Endothelial cell of umbilical vein (primary cell): ENCODE measurements around the gene SMC1B. TPM values are rescaled to one million over a fixed set of nuclear protein-coding genes. Genes with fewer than 3 reads are reported as not detected.

Experiments
- BruUV-seq: library from RNA; stranded (reverse); fragments of 400-500 nt; replicated peaks from 2 replicates; lab custom pipeline; 2021; lab: Mats Ljungman, UMichigan
- CTCF ChIA-PET: fragments of 300-600, 350-600 bp; sonication (Branson Sonifier 250); formaldehyde crosslinking; loops from one replicate; lab custom pipeline; 2021; ENCODE audit warnings: antibody characterized with exemption, inconsistent platforms; lab: Charles Lee
- POLR2A ChIA-PET: fragments of 300-600, 350-600 bp; sonication (Branson Sonifier 250); formaldehyde crosslinking; loops from one replicate; lab custom pipeline; 2021; ENCODE audit warnings: antibody characterized with exemption, inconsistent platforms; lab: Charles Lee
- DNase-seq: peaks from one replicate; pipeline ENCODE4 v3.0.0-alpha.2; 2011; ENCODE audit warnings: low read depth, low spot score
- FAIRE-seq: peaks from 2 replicates; lab custom pipeline; 2011; peaks lifted over from hg19 to GRCh38; lab: Jason Lieb, UNC
- H2AFZ ChIP-seq: 2 replicates; pipeline ENCODE4 v1.6.0; 2012; ENCODE audit warnings: low read depth, low read length, control low read depth, inconsistent platforms
- H3K27ac ChIP-seq: 2 replicates; pipeline ENCODE4 v1.5.1; 2011; ENCODE audit warnings: low read depth, mild to moderate bottlenecking, control low read depth, low read length, moderate library complexity; ENCODE audit not compliant: insufficient read depth
- H3K27me3 ChIP-seq, 2 experiments: 2 replicates each; pipeline versions ENCODE4 v1.6.0 to v1.6.1; 2011; ENCODE audit warnings: low read length in 2 of 2, mixed read lengths in 1 of 2; ENCODE audit not compliant: control insufficient read depth in 2 of 2, insufficient read depth in 2 of 2
- H3K36me3 ChIP-seq, 2 experiments: 2 replicates in 1 of 2; 3 replicates in 1 of 2; pipeline ENCODE4 v1.5.1; 2011; ENCODE audit warnings: low read length in 2 of 2, mild to moderate bottlenecking in 1 of 2, moderate library complexity in 1 of 2; ENCODE audit not compliant: control insufficient read depth in 2 of 2, insufficient read depth in 2 of 2; ENCODE audit errors: extremely low read depth in 1 of 2
- H3K4me1 ChIP-seq: 3 replicates; pipeline ENCODE4 v1.5.1; 2011; ENCODE audit warnings: mild to moderate bottlenecking, low read length; ENCODE audit not compliant: control insufficient read depth, insufficient read depth; ENCODE audit errors: extremely low read depth
- H3K4me2 ChIP-seq: 2 replicates; pipeline ENCODE4 v1.6.1; 2011; ENCODE audit warnings: low read length, control low read depth, mixed read lengths; ENCODE audit not compliant: insufficient read depth
- H3K4me3 ChIP-seq, 3 experiments: fragments of 200-600 bp in 1 of 3; sonication (generic), shearing (Covaris generic) in 1 of 3; replicated peaks in 1 of 3; 2 replicates each; pipeline ENCODE4 v1.5.1; 2011 to 2016; ENCODE audit warnings: control low read depth in 3 of 3, low read length in 3 of 3, mild to moderate bottlenecking in 2 of 3, inconsistent platforms in 1 of 3, low read depth in 1 of 3, moderate library complexity in 1 of 3; ENCODE audit not compliant: insufficient read depth in 1 of 3
- H3K79me2 ChIP-seq: 2 replicates; pipeline ENCODE4 v1.6.0; 2012; ENCODE audit warnings: low read length, inconsistent platforms; ENCODE audit not compliant: control insufficient read depth, insufficient read depth
- H3K9ac ChIP-seq: replicated peaks from 2 replicates; pipeline ENCODE3; 2011; ENCODE audit warnings: low read length, control low read depth; ENCODE audit not compliant: insufficient read depth; ENCODE audit errors: extremely low read depth
- H3K9me1 ChIP-seq: replicated peaks from 3 replicates; pipeline ENCODE4 v1.6.0; 2011; ENCODE audit warnings: mild to moderate bottlenecking, low read length; ENCODE audit not compliant: control insufficient read depth, insufficient read depth; ENCODE audit errors: extremely low read depth
- H3K9me3 ChIP-seq: replicated peaks from 2 replicates; pipeline ENCODE4 v1.5.1; 2012; ENCODE audit warnings: low read length, inconsistent platforms; ENCODE audit not compliant: control insufficient read depth, insufficient read depth
- H4K20me1 ChIP-seq: replicated peaks from 2 replicates; pipeline ENCODE3; 2011; ENCODE audit warnings: mild to moderate bottlenecking, low read length; ENCODE audit not compliant: control insufficient read depth, insufficient read depth; ENCODE audit errors: extremely low read depth
- EZH2 ChIP-seq: IDR thresholded peaks from 2 replicates; pipeline ENCODE4 v1.6.1; 2012; ENCODE audit warnings: borderline replicate concordance, low read depth, mild to moderate bottlenecking, moderate library complexity, low read length, inconsistent platforms; ENCODE audit not compliant: severe bottlenecking
- FOS ChIP-seq: IDR thresholded peaks from 2 replicates; pipeline ENCODE4 v1.6.1; 2011; ENCODE audit warnings: mild to moderate bottlenecking, low read length, moderate library complexity, borderline replicate concordance; ENCODE audit not compliant: insufficient read depth
- GATA2 ChIP-seq: IDR thresholded peaks from 2 replicates; pipeline ENCODE4 v1.7.0; 2011; ENCODE audit warnings: low read depth, mild to moderate bottlenecking, moderate library complexity, mixed read lengths, low read length; ENCODE audit not compliant: insufficient read length, insufficient read depth
- JUN ChIP-seq: IDR thresholded peaks from 2 replicates; pipeline ENCODE4 v1.6.1; 2011; ENCODE audit warnings: borderline replicate concordance, low read depth; ENCODE audit not compliant: insufficient read length, insufficient read depth
- MYC ChIP-seq: IDR thresholded peaks from one replicate; pipeline ENCODE4 v1.6.1; 2011; ENCODE audit warnings: mild to moderate bottlenecking, low read depth, low read length
- POLR2A ChIP-seq: IDR thresholded peaks from 2 replicates; pipeline ENCODE4 v1.6.1; 2012; ENCODE audit warnings: low read depth, mild to moderate bottlenecking, control low read depth, low read length
- POLR2AphosphoS5 ChIP-seq: IDR thresholded peaks from 2 replicates; pipeline ENCODE4 v1.6.1; 2012; ENCODE audit warnings: low read depth, mild to moderate bottlenecking, control low read depth, low read length, moderate library complexity; ENCODE audit not compliant: insufficient read depth
- dilution Hi-C: fragments of 300-500 bp; cut with MboI; formaldehyde crosslinking; loops from one replicate; pipeline ENCODE4 v1.15.0; 2019; ENCODE audit warnings: low sequenced_read_pairs; ENCODE audit not compliant: extremely low pct_ligation_motif_present
- intact Hi-C: fragments of 100-400 bp; cut with micrococcal nuclease; formaldehyde crosslinking; loops from one replicate; pipeline ENCODE4 v1.10.0; 2022
- polyA plus RNA-seq, 4 experiments: library from polyadenylated mRNA; depleted of rRNA in 3 of 4; stranded (reverse) in 3 of 4; unstranded in 1 of 4; fragments of >200 nt; gene quantifications; 2 replicates each; pipeline versions ENCODE4 v1.2.1 to v1.2.3, GENCODE V29; 2011 to 2012; ENCODE audit warnings: missing spikeins in 1 of 4
- total RNA-seq: library from RNA; stranded (reverse); gene quantifications from 2 replicates; pipeline ENCODE4 v1.2.3, GENCODE V29; 2021
- TF ChIP-seq, protein P1 (sequence below): IDR thresholded peaks from 2 replicates; pipeline ENCODE4 v1.6.1; 2011; ENCODE audit not compliant: insufficient read depth, insufficient read length
- TF ChIP-seq, protein P2 (sequence below), 2 donors: IDR thresholded peaks; 1 replicate in 1 of 2; 2 replicates in 1 of 2; pipeline ENCODE4 v1.5.1; 2011; ENCODE audit warnings: low read length in 2 of 2, mild to moderate bottlenecking in 2 of 2, moderate library complexity in 2 of 2, control low read depth in 1 of 2, inconsistent platforms in 1 of 2, low read depth in 1 of 2; ENCODE audit not compliant: insufficient read depth in 1 of 2; ENCODE audit errors: extremely low read depth in 1 of 2

Gene SMC1B
- total and polyA plus RNA-seq, 2 donors (not counting 3 experiments of a cell fraction or from before 2014, with no cell fraction given), result 0.07 TPM; not detected in 1

DNA sequence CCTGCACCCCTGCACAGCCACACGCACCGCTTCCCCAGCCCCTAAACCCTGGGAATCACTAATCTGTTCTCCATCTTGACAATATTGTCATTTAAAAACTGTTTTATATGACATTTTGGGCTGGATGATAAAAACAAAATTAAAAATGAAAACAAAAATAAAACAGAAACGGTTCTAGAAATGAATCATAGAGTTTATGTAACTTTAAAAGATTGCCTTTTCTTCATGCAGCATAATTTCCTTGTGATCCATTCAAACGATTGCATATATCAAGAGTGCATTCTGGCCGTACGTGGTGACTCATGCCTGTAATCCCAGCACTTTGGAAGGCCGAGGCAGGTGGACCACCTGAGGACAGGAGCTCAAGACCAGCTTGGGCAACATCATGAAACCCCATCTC, 110.2 kb downstream of the SMC1B start:
- Histone ChIP-seq H3K9ac (no peak overlapping the region), H4K20me1 (no peaks in the 10 kb centered on the region), H3K27ac (no peak overlapping the region), H3K27me3 (peaks cover 0 to 2% of the 10 kb centered on the region in 2 experiments), H3K9me3 (no peaks in the 10 kb centered on the region), H2AFZ (no peak overlapping the region), H3K9me1 (no peaks in the 10 kb centered on the region), H3K4me2 (no peak overlapping the region), H3K79me2 (no peaks in the 10 kb centered on the region), H3K4me1 (no peaks in the 10 kb centered on the region), H3K36me3 (no peaks in the 10 kb centered on the region), H3K4me3 (no peak overlapping the region)
- ChIA-PET CTCF (interaction anchor here (0.6 kb wide), 1 partner anchor 1754 kb away, joined by 4 read pairs; no protein-coding TSS in a partner anchor), POLR2A (no interaction called here)
- dilution Hi-C loops (no loop called here), intact Hi-C loops (no loop called here)
- no peak for DNase-seq
- no peak for TF ChIP-seq MYC
- TF ChIP-seq GATA2, result no peak
- no peak for TF ChIP-seq FOS
- TF ChIP-seq, protein P1, sequence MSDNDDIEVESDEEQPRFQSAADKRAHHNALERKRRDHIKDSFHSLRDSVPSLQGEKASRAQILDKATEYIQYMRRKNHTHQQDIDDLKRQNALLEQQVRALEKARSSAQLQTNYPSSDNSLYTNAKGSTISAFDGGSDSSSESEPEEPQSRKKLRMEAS, result no peak
- TF ChIP-seq EZH2, result no peak
- no peak for TF ChIP-seq JUN
- TF ChIP-seq POLR2A, result no peak
- no TSS peak for BruUV-seq
- FAIRE-seq, result no peak

DNA sequence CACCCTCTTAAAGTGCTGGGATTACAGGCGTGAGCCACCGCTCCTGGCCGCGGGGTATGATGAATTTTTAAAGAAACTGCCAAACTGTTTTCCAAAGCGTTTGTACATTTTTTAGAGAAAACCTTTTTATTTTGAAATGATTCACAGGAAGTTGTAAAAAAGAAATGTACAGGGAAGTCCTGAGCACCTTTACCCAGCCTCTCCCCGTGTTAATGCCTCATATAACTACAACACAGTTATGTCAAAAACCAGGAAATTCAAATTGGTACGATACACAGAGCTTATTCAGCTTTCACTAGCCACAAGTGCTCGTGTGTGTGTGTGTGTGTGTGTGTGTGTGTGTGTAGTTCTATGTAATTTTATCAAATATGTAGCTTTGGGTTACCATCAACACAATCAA, 110.6 kb downstream of the SMC1B start:
- POLR2A ChIA-PET, result interaction anchor here (0.5 kb wide), 1 partner anchor 49 kb away, joined by 4 read pairs; no protein-coding TSS in a partner anchor
- Histone ChIP-seq H4K20me1 (no peaks in the 10 kb centered on the region), H3K79me2 (no peaks in the 10 kb centered on the region), H3K9ac (no peak overlapping the region), H3K36me3 (no peaks in the 10 kb centered on the region), H3K27ac (no peak overlapping the region), H3K4me2 (no peak overlapping the region), H3K9me1 (no peaks in the 10 kb centered on the region), H3K4me1 (no peaks in the 10 kb centered on the region), H2AFZ (no peak overlapping the region), H3K27me3 (peaks cover 0 to 2% of the 10 kb centered on the region in 2 experiments), H3K9me3 (no peaks in the 10 kb centered on the region), H3K4me3 (no peak overlapping the region)
- BruUV-seq, result no TSS peak
- dilution Hi-C loops, result no loop called here
- no peak for DNase-seq
- no peak for TF ChIP-seq POLR2AphosphoS5
- TF ChIP-seq FOS, result no peak
- no peak for TF ChIP-seq GATA2
- TF ChIP-seq, protein P1, result no peak
- no peak for TF ChIP-seq POLR2A
- no peak for TF ChIP-seq JUN
- TF ChIP-seq MYC, result no peak
- no peak for TF ChIP-seq EZH2
- TF ChIP-seq, protein P2, sequence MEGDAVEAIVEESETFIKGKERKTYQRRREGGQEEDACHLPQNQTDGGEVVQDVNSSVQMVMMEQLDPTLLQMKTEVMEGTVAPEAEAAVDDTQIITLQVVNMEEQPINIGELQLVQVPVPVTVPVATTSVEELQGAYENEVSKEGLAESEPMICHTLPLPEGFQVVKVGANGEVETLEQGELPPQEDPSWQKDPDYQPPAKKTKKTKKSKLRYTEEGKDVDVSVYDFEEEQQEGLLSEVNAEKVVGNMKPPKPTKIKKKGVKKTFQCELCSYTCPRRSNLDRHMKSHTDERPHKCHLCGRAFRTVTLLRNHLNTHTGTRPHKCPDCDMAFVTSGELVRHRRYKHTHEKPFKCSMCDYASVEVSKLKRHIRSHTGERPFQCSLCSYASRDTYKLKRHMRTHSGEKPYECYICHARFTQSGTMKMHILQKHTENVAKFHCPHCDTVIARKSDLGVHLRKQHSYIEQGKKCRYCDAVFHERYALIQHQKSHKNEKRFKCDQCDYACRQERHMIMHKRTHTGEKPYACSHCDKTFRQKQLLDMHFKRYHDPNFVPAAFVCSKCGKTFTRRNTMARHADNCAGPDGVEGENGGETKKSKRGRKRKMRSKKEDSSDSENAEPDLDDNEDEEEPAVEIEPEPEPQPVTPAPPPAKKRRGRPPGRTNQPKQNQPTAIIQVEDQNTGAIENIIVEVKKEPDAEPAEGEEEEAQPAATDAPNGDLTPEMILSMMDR (IDR thresholded peaks at IDR 0.05; ENCODE audit: extremely low read depth in 1 of 2, insufficient read depth in 1 of 2, low read depth in 1 of 2, low read length in 2 of 2), result no peak
- CTCF ChIA-PET, result no interaction called here
- no peak for FAIRE-seq
- intact Hi-C loops, result no loop called here
